Central memory CD8-positive, alpha-beta T cell (primary cell): ENCODE data around the gene AZI2.

Source experiments
- ATAC-seq: fragments of 150-1000 bp; cut with Tn5 transposase; replicated peaks from 2 replicates; pipeline ENCODE4 v1.10.0; 2022; ENCODE audit warnings: mild to moderate bottlenecking, moderate FRiP score, moderate number of reproducible peaks; ENCODE audit not compliant: poor library complexity, severe bottlenecking; ENCODE audit errors: extremely low read depth
- DNase-seq, 2 donors: peaks; one replicate each; pipeline ENCODE4 v3.0.0; 2021; ENCODE audit warnings: low spot score in 2 of 2
- H3K27ac Mint-ChIP-seq: one replicate; pipeline ENCODE4 v1.8.0; 2022; ENCODE audit warnings: low read depth, mild to moderate bottlenecking, moderate library complexity, mixed read lengths
- H3K27me3 Mint-ChIP-seq: one replicate; pipeline ENCODE4 v1.8.0; 2022; ENCODE audit warnings: mixed read lengths
- H3K36me3 Mint-ChIP-seq: one replicate; pipeline ENCODE4 v1.8.0; 2022; ENCODE audit warnings: mild to moderate bottlenecking, moderate library complexity, mixed read lengths; ENCODE audit not compliant: insufficient read depth
- H3K4me1 Mint-ChIP-seq: one replicate; pipeline ENCODE4 v1.8.0; 2022; ENCODE audit warnings: mixed read lengths
- H3K4me3 Mint-ChIP-seq: one replicate; pipeline ENCODE4 v1.8.0; 2022; ENCODE audit warnings: mild to moderate bottlenecking, moderate library complexity, mixed read lengths
- H3K9me3 Mint-ChIP-seq: one replicate; pipeline ENCODE4 v1.8.0; 2022; ENCODE audit warnings: mixed read lengths

The AZI2 gene

DNA sequence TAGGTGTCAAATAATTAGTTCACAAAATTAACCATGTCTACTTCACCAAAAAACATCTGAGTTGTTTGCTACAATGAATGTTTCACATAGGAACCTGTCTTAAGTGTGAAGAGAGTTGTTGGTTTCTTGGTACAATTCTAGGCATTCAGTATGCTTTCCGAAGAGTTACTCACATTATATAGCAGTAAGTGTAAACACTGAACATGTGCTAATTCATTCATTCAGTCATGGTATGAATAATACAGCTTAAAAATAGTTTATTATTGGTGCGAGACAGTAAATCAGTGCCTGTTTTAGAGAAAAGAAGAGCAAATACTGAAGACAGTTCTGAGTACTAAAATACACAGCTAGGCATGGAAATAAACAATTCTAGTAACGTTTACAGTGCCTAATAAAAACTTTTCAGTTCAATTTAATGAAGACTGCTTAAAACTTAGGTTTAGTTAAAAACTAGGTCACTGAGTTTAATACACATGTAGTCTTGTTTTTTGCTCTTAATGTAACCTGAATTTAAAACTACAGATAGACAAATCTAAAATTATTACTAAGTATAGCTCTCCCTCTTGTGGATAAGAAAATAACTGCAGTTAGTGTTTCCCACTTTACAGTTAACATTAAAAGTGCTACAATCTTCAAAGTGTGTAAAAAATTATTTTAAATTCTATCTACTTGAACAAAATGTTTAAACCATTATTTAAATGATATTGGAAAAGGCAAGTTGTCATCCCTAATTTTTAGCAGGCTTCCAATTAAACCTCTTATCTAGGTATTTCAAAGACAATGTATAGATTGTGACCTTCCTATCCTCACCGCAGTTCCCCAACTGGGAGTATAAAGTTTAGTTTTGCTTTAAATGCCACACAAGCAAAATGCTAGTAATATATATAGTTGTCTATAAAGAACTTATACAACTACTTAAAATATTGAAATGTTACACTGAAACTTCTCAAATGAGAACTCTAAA lies 20.2 kb downstream of the AZI2 start:
- H3K4me3 Mint-ChIP-seq: peak overlapping the region; percentile 46
- H3K36me3 Mint-ChIP-seq: peaks cover 10% of the 10 kb centered on the region
- peak overlapping the region; percentile 55 for H3K27ac Mint-ChIP-seq
- ATAC-seq (no peak), DNase-seq (no peak)
- peaks cover 28% of the 10 kb centered on the region for H3K4me1 Mint-ChIP-seq
- H3K27me3 Mint-ChIP-seq: no peaks in the 10 kb centered on the region
- H3K9me3 Mint-ChIP-seq: no peaks in the 10 kb centered on the region

DNA sequence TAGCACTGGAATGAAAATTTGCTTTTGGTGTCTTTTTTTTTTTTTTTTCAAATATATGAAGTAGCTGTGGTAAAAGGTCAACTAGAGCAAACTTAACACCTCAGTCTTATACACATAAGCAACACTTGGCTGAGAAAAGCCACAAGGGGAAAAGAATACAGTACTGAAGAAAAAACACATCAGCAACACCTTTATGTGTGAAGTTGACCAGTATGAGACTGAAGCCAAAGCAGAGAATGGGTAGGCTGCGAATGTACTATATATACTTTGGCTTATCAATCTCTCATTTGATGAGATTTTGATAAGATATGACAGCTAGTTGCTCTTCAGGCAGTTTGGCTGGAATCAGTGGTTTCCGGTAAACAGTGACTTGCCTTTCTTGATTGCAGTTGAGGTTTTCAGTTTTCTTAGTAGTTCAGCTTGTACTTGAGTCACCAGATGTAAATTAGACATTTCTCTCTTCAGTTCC lies 22.1 kb downstream of the AZI2 start:
- DNase-seq: peak in 1 of 2 donors; percentile 45
- H3K9me3 Mint-ChIP-seq: no peaks in the 10 kb centered on the region
- H3K27me3 Mint-ChIP-seq: no peaks in the 10 kb centered on the region
- ATAC-seq: peak; percentile 88
- H3K27ac Mint-ChIP-seq: peak overlapping the region; percentile 51
- peaks cover 31% of the 10 kb centered on the region for H3K4me1 Mint-ChIP-seq
- H3K36me3 Mint-ChIP-seq: peaks cover 10% of the 10 kb centered on the region
- no peak overlapping the region for H3K4me3 Mint-ChIP-seq

DNA sequence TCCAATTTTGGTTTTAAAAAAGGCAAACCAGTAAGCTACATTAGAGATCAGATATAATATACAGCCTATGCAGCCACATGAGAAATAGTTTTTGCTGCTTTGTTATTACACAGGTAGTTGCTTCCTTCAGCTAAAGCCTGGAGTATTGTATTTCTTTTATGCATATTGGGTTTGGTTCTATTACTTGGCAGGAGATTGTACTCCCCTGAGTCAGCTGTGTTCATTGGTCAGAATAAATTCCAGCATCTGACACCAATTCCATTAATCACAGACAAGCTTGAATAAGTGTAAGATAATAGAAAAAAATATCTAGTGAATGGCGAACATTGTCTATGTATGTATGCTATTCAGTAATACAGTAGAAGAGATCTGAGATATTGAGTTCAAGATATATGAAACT lies 26.2 kb downstream of the AZI2 start:
- ATAC-seq (no peak), DNase-seq (no peak)
- Mint-ChIP-seq H3K4me1 (peaks cover 58% of the 10 kb centered on the region), H3K36me3 (peaks cover 34% of the 10 kb centered on the region), H3K27ac (no peak overlapping the region), H3K27me3 (no peaks in the 10 kb centered on the region), H3K9me3 (no peaks in the 10 kb centered on the region), H3K4me3 (no peak overlapping the region)

DNA sequence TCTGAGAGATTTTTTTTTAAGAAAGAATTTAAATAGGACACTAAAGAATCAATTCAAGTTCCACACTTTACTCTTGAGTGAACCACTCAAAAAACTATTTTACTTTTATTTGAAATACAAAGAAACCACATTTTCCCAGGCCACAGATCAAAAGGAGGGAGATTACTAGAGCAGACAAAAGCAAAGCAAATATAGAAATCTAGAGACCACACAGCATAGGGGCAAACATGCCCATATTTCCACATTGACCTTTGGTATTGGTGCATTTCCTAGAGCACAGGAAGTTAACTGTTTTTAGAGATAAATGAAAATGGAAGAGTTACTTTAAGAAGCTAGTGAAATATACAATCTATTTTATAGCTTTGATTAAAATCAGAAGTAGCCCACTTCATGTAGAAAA lies 27.6 kb downstream of the AZI2 start:
- H3K9me3 Mint-ChIP-seq: no peaks in the 10 kb centered on the region
- no peaks in the 10 kb centered on the region for H3K27me3 Mint-ChIP-seq
- H3K27ac Mint-ChIP-seq: peak overlapping the region; percentile 10
- no peak for ATAC-seq
- peaks cover 56% of the 10 kb centered on the region for H3K4me1 Mint-ChIP-seq
- DNase-seq: no peak
- no peak overlapping the region for H3K4me3 Mint-ChIP-seq
- peaks cover 29% of the 10 kb centered on the region for H3K36me3 Mint-ChIP-seq

DNA sequence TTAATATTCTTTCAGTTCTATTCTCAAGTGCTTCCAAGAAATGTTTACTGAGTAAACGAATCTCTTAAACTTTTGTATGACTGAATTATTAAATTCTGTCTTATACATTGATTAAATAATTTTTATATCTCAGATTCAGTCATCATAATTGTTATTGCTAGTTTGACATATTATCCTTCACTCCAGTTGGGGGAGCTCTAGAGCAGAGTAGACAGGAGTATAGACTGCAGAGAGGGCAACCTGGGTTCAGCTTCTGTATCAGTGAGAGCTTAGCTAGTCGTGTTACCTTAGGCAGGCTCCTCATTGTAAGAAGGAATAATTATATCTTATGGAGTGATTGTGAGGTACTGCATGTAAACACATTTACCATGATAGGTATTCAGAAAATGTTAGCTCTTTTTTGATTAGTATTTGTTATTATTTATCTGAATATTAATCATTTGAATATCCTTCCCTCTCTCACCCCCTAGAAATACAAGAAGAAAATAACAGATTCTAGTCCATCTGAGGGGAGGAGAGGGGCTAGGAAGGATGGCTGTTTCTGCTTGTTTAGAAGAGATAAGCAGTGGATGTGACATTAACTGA lies 31.1 kb downstream of the AZI2 start:
- DNase-seq (peak in 1 of 2 donors; percentile 38), ATAC-seq (peak; percentile 92)
- H3K36me3 Mint-ChIP-seq: peaks cover 30% of the 10 kb centered on the region
- H3K4me1 Mint-ChIP-seq: peaks cover 53% of the 10 kb centered on the region
- no peak overlapping the region for H3K4me3 Mint-ChIP-seq
- H3K27me3 Mint-ChIP-seq: no peaks in the 10 kb centered on the region
- no peaks in the 10 kb centered on the region for H3K9me3 Mint-ChIP-seq
- H3K27ac Mint-ChIP-seq: peak overlapping the region; percentile 68

DNA sequence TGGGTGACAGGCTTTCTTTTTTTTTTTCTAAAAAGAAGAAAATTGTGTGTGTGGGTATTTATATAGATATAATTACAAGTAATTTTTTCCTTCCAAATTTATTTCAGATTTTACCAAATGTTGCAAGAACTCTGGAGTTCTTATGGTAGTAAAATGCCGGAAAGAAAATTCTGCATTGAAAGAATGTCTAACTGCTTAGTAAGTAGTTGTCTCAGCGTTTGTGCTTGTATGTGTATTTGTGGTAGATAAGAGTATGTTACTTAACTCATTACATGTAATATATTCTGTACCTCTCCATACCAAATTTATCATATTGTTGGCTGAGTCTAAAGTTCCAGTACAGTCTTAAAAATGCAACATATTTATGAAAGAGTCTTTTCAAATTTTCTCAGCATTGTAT lies 32.4 kb downstream of the AZI2 start:
- no peaks in the 10 kb centered on the region for H3K27me3 Mint-ChIP-seq
- H3K9me3 Mint-ChIP-seq: no peaks in the 10 kb centered on the region
- peak overlapping the region; percentile 30 for H3K27ac Mint-ChIP-seq
- H3K36me3 Mint-ChIP-seq: peaks cover 31% of the 10 kb centered on the region
- H3K4me1 Mint-ChIP-seq: peaks cover 56% of the 10 kb centered on the region
- DNase-seq (no peak), ATAC-seq (no peak)
- no peak overlapping the region for H3K4me3 Mint-ChIP-seq

DNA sequence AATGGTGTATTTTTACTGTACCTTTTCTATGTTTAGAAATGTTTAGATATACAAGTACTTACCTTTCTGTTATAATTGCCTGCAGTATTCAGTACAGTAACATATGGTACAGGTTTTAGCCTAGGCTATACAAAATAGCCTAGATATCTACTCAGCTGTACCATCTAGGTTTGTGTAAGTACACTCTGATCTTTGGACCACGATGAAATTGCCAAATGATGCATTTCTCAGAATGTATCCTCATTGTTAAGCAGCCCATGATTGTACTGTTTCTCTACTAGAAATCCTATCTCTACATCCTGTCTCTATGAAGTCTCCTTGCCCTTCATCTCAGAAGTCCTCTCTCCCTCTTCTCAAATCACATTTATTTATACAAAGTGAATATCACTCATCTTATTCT lies 32.9 kb downstream of the AZI2 start:
- no peak for ATAC-seq
- Mint-ChIP-seq H3K36me3 (peaks cover 26% of the 10 kb centered on the region), H3K4me3 (no peak overlapping the region), H3K4me1 (peaks cover 56% of the 10 kb centered on the region), H3K27me3 (no peaks in the 10 kb centered on the region), H3K27ac (peak overlapping the region; percentile 30), H3K9me3 (no peaks in the 10 kb centered on the region)
- no peak for DNase-seq

DNA sequence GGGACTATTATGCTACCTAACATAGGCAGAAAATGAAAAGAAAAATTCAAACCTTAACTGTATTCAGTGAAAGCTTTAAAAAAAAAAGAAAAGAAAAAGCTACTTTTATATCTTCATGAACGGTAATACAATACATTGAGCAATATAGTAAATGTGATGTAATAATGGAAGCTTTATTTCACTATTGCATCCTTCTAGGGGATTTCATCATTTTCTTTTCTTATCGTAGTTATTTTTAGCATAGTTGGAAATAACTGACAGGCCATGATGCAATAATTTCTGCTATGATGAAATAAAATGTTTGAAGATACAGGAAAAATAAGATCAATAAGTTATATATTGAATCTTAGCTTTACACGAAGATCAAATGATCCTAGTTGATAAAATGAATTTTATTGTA lies 40.4 kb downstream of the AZI2 start:
- no peak overlapping the region for H3K27ac Mint-ChIP-seq
- no peak overlapping the region for H3K4me3 Mint-ChIP-seq
- H3K4me1 Mint-ChIP-seq: peaks cover 60% of the 10 kb centered on the region
- DNase-seq (no peak), ATAC-seq (no peak)
- no peaks in the 10 kb centered on the region for H3K9me3 Mint-ChIP-seq
- H3K36me3 Mint-ChIP-seq: peaks cover 25% of the 10 kb centered on the region
- H3K27me3 Mint-ChIP-seq: no peaks in the 10 kb centered on the region

DNA sequence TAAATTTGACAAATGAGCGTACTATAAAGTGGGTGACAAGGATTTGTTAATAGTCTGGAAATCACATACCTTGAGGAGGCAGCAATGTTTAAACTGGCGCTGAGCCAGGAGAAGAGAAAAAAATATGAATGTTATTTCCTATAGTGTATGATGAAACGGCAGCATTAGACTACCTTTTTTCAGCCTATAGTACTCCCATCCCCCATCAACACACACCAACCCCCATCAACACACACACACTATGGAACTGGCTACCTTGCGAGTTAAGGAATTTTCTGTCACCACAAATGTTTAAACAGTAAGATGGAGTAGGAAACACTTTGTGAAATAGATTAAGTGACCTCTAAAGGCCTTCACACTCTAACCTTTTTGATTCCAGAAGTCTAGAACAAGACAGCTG lies 46.9 kb downstream of the AZI2 start:
- peak overlapping the region; percentile 48 for H3K27ac Mint-ChIP-seq
- H3K27me3 Mint-ChIP-seq: no peaks in the 10 kb centered on the region
- peaks cover 50% of the 10 kb centered on the region for H3K4me1 Mint-ChIP-seq

DNA sequence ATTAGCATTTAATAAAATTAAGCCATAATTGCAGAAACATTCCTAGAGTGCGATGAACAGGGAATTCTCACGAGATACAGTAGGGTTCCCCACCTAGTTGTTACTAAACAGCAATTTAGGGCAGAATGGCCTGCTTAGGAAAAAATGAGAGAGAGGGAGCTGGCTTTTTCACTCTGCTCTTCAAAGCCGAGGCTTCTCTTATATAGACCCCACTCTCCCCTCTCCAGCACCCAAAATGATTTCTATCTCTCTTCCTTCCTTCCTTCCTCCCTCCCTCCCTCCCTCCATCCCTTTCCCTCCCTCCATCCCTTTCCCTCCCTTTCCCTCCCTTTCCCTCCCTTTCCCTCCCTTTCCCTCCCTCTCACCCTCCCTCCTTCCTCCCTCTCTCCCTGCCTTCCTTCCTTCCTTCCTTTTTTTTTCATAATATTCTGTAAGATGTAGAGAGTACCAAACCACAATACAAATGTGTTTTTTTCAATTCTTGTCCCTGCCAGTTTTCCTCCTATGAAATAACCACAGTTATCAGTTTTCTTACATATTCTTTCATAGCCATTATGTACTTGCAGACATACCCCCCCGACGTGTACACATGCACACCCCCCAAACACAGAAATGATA lies 48.2 kb downstream of the AZI2 start:
- Mint-ChIP-seq H3K36me3 (peaks cover 24% of the 10 kb centered on the region), H3K27ac (peak overlapping the region; percentile 92), H3K27me3 (no peaks in the 10 kb centered on the region), H3K9me3 (no peaks in the 10 kb centered on the region), H3K4me1 (peaks cover 47% of the 10 kb centered on the region), H3K4me3 (peak overlapping the region; percentile 72)
- DNase-seq (no peak), ATAC-seq (no peak)

More for the DNA sequence above, 46.9 kb downstream of the AZI2 start:
- ATAC-seq: no peak
- DNase-seq: no peak
- Mint-ChIP-seq H3K36me3 (peaks cover 24% of the 10 kb centered on the region), H3K9me3 (no peaks in the 10 kb centered on the region), H3K4me3 (peak overlapping the region; percentile 72)

DNA sequence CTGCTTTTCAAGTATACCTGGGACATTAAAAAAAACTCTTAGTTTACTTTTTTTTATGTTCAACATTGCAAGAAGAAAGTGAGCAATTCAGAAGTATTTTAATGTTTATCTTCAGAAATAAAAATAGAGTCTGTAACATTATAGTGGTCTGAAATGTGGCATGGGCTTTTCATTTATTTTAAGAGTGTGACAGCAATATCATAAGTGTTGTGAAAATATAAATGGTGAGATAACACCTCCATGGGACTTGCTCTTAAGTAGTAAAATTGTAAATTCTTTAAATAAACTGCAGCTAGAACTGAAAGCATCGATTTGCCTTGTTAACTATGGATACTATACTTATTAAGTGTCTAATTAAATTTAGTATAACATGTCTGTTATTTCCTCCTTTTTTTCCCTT lies 48.9 kb downstream of the AZI2 start:
- Mint-ChIP-seq H3K4me1 (peaks cover 43% of the 10 kb centered on the region), H3K27ac (peak overlapping the region; percentile 92), H3K27me3 (no peaks in the 10 kb centered on the region), H3K36me3 (peaks cover 27% of the 10 kb centered on the region), H3K9me3 (no peaks in the 10 kb centered on the region), H3K4me3 (peak overlapping the region; percentile 72)
- DNase-seq: no peak
- ATAC-seq: no peak

DNA sequence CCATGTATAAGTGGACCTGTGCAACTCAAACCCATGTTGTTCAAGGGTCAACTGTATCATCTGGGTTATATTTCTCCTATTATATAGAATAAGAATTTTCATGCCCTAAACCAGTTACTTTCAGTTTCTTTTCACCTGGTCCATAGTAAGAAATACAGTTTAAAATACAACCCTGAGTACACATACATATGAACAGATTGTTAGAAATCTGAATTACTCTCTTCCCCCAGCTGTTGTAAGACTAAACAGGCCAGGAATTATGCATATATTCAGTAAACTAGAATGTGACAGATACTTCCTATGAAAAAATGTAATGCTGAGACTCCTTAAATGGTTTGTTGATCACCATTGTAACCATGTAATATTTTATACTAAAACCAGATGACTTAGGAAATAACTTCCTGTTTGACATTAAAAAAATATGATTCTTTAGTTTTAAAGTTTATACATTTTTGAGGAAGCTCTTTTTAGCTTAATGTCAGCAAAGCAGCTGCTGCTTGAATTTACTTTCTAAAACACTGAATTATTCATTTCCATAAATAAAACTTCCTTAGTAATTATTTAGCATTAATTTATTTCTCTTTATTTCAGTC lies 52.6 kb downstream of the AZI2 start:
- ATAC-seq: peak; percentile 17
- Mint-ChIP-seq H3K27me3 (no peaks in the 10 kb centered on the region), H3K4me3 (peak overlapping the region; percentile 86), H3K27ac (peak overlapping the region; percentile 94), H3K4me1 (peaks cover 45% of the 10 kb centered on the region), H3K36me3 (peaks cover 26% of the 10 kb centered on the region), H3K9me3 (no peaks in the 10 kb centered on the region)
- no peak for DNase-seq
